Lower leg skin (tissue), 4 donors: ENCODE data around the gene TP53INP2. TPM values are rescaled to one million over a fixed set of nuclear protein-coding genes. Genes with fewer than 3 reads are reported as not detected.
"Not testable (repeated sequence)": the region's sequence is repeated elsewhere in the genome, so short reads cannot be mapped to it uniquely, and the experiment has no call there.

Source experiments
- DNase-seq, 2 donors: peaks; one replicate each; pipeline ENCODE4 v3.0.0-alpha.2; 2019; ENCODE audit warnings: low spot score in 2 of 2
- H3K4me3 ChIP-seq: fragments of 200-600 bp; sonication (generic); 2 replicates; pipeline ENCODE4 v1.5.1; 2017; ENCODE audit warnings: mild to moderate bottlenecking, low read depth; ENCODE audit not compliant: poor library complexity, severe bottlenecking
- POLR2A ChIP-seq, 2 donors: fragments of 450-650 bp; IDR thresholded peaks; one replicate each; pipeline ENCODE4 v1.6.1; 2016 to 2017; ENCODE audit warnings: antibody characterized with exemption in 2 of 2, mild to moderate bottlenecking in 1 of 2, moderate library complexity in 1 of 2
- WGBS, 2 donors: methylation state at CpG; one replicate each; pipeline ENCODE4 v1.1.5; 2018; 5-methylcytosine and 5-hydroxymethylcytosine counted together
- intact Hi-C: fragments of 100-400 bp; cut with DNase I; formaldehyde crosslinking; loops from one replicate; pipeline ENCODE4 v1.15.0; 2023; ENCODE audit warnings: low total_unique reads
- total RNA-seq, 4 donors: library from RNA; depleted of rRNA; stranded (reverse); fragments of >200 nt; gene quantifications; one replicate each; pipeline ENCODE4 v1.1.0, GENCODE V29; 2016
- TF ChIP-seq, protein P1 (sequence below), 3 donors: fragments of 450-650 bp; IDR thresholded peaks; one replicate each; pipeline ENCODE4 v1.5.1; 2016; ENCODE audit warnings: antibody characterized with exemption in 3 of 3, mild to moderate bottlenecking in 3 of 3, moderate library complexity in 2 of 3

TP53INP2 gene
- 10 to 100 TPM in 2 of 4 donors, 1 to 10 TPM in 2; 3.8 to 12.0 (median 8.5) TPM for total RNA-seq

DNA sequence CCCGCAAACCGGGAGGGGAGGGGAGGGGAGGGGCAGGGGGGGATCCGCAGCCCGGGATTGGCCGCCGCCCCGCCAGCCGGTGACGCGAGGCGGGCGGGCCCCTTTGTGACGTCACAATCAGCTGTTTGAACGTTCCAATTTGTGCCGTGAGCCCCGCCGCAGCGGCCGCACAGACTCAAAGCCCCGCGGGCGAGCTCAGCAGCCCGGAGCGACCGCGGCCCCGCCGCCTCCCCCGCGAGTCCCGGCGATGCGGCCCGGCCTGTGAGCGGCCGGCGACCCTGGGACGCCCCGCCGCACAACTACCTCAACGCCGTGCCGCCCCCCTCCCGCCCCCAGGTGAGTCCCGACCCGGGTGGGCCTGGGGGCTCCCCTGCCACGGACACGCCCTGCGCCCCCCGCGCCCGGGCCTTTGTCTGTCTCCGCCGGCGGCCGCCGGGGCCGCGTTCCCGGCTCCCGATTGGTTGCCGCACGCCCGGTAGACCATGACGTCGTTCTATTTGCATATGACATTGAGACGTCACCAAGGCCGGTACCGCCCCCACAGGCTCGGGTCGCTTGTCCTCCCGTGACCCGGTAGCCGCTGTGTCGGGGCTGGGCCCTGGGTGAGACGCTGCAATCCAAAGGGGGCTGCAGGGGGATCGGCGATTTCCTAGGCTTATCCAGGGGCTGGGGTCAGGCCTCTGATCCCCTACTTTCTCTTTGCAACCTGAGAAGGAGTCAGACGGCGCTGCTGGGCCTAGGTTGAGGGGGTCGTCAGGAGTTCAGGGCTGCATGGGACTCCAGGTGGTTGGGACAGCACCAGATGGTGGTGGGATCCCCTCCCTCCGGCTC lies at the start of gene TP53INP2:
TP53INP2 (plus strand) TSS at position 168 of the 831 bp plus-strand sequence. CDS start 4,396 bp downstream, outside the sequence.
- peak in 1 of 2 donors; percentile 62 for TF ChIP-seq POLR2A (IDR thresholded peaks at IDR 0.05)
- TF ChIP-seq, protein P1, sequence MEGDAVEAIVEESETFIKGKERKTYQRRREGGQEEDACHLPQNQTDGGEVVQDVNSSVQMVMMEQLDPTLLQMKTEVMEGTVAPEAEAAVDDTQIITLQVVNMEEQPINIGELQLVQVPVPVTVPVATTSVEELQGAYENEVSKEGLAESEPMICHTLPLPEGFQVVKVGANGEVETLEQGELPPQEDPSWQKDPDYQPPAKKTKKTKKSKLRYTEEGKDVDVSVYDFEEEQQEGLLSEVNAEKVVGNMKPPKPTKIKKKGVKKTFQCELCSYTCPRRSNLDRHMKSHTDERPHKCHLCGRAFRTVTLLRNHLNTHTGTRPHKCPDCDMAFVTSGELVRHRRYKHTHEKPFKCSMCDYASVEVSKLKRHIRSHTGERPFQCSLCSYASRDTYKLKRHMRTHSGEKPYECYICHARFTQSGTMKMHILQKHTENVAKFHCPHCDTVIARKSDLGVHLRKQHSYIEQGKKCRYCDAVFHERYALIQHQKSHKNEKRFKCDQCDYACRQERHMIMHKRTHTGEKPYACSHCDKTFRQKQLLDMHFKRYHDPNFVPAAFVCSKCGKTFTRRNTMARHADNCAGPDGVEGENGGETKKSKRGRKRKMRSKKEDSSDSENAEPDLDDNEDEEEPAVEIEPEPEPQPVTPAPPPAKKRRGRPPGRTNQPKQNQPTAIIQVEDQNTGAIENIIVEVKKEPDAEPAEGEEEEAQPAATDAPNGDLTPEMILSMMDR (IDR thresholded peaks at IDR 0.05), result no peak
- intact Hi-C loops, result loop anchor here (10.0 kb wide), 1 partner anchor 130 kb away; no protein-coding TSS in a partner anchor
- H3K4me3 ChIP-seq, result peak within 1 kb of the TSS; percentile 83
- DNase-seq, result peak; percentile 92 to 98
- 2% methylated on average over 9 to 20 of the region's 82 CpGs for WGBS, 2 donors

- H3K4me3 ChIP-seq, intact Hi-C loops, DNase-seq: not testable (repeated sequence)
- WGBS, 2 donors, result 94 to 96% methylated on average over 10 to 17 of the region's 31 CpGs
These were observed 45.5 kb upstream of the TP53INP2 start for GRCh38 chr20:34658654-34659053.

- DNase-seq, intact Hi-C loops, H3K4me3 ChIP-seq: not testable (repeated sequence)
- 81 to 83% methylated on average over 5 of the region's 5 CpGs for WGBS, 2 donors
These were observed 42.3 kb upstream of the TP53INP2 start for GRCh38 chr20:34661811-34662210.

GRCh38 chr20:34663213-34663943 lies 40.8 kb upstream of the TP53INP2 start:
- intact Hi-C loops, result no loop called here
- TF ChIP-seq, protein P1 (IDR thresholded peaks at IDR 0.05), result no peak
- TF ChIP-seq POLR2A (IDR thresholded peaks at IDR 0.05), result no peak
- H3K4me3 ChIP-seq, result no peak overlapping the region
- no peak for DNase-seq
- 88 to 93% methylated on average over 5 of the region's 5 CpGs for WGBS, 2 donors

DNA sequence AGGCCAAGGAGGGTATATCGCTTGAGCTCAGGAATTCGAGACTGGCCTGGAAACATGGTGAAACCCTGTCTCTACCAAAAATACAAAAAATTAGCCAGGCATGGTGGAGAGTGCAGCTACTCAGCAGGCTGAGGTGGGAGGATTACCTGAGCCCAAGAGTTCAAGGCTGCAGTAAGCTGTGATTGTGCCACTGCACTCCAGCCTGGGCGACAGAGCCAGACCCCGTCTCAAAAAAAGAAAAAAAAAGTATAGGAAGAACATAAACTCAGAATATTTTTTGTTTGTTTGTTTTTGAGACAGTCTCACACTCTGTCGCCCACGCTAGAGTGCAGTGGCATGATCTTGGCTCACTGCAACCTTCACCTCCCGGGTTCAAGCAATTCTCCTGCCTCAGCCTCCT lies 39.4 kb upstream of the TP53INP2 start:
- intact Hi-C loops, H3K4me3 ChIP-seq, DNase-seq: not testable (repeated sequence)
- 97 to 98% methylated on average over 7 of the region's 7 CpGs for WGBS, 2 donors

DNA sequence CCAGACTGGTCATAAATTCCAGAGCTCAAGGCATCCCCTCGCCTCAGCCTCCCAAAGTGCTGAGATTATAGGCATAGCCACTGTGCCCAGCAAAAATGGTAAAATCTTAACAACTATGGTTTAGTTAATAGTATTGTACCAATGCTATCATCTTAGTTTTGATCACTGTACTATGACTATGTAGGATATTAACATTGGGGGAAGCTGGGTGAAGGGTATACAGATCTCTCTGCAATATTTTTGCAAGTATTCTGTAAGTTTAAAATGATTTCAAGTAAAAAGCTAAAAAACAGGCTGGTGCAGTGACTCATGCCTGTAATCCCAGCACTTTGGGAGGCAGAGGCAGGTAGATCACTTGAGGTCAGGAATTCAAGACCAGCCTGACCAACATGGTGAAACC lies 35.0 kb upstream of the TP53INP2 start:
- DNase-seq, result peak in 1 of 2 donors; percentile 0
- intact Hi-C loops, result no loop called here
- no peak for TF ChIP-seq POLR2A (IDR thresholded peaks at IDR 0.05)
- TF ChIP-seq, protein P1 (IDR thresholded peaks at IDR 0.05), result no peak
- WGBS, 2 donors, result 96 to 100% methylated on average over 1 of the region's 1 CpG
- no peak overlapping the region for H3K4me3 ChIP-seq

GRCh38 chr20:34673412-34673811 lies 30.7 kb upstream of the TP53INP2 start:
- WGBS, 2 donors, result 87 to 88% methylated on average over 5 of the region's 5 CpGs
- no peak overlapping the region for H3K4me3 ChIP-seq
- intact Hi-C loops, result no loop called here
- no peak for DNase-seq
- TF ChIP-seq, protein P1 (IDR thresholded peaks at IDR 0.05), result no peak
- TF ChIP-seq POLR2A (IDR thresholded peaks at IDR 0.05), result no peak
